Thoracic aorta (tissue), 2 donors: ENCODE measurements around the gene MISP. TPM values are rescaled to one million over a fixed set of nuclear protein-coding genes. Genes with fewer than 3 reads are reported as not detected.

ENCODE experiments used
- ATAC-seq: fragments of 150-250 bp; one replicate; pipeline ENCODE4 v1.8.0; 2017; ENCODE audit warnings: low read depth; ENCODE audit not compliant: insufficient number of reproducible peaks, low FRiP score
- DNase-seq: peaks from one replicate; pipeline ENCODE4 v3.0.0-alpha.2; 2020; ENCODE audit warnings: low spot score
- H3K27ac ChIP-seq, 2 donors: fragments of 200-600 bp; sonication (generic); 1 replicate in 1 of 2; 2 replicates in 1 of 2; pipeline ENCODE4 v1.5.1; 2016; ENCODE audit warnings: mild to moderate bottlenecking in 2 of 2, moderate library complexity in 2 of 2
- H3K27me3 ChIP-seq: fragments of 200-600 bp; sonication (generic); replicated peaks from 2 replicates; pipeline ENCODE4 v1.6.0; 2016; ENCODE audit warnings: mild to moderate bottlenecking; ENCODE audit not compliant: insufficient read depth
- H3K36me3 ChIP-seq: fragments of 200-600 bp; sonication (generic); one replicate; pipeline ENCODE4 v1.5.1; 2016
- H3K4me1 ChIP-seq, 2 donors: fragments of 200-600 bp; sonication (generic); 1 replicate in 1 of 2; 2 replicates in 1 of 2; pipeline versions ENCODE4 v1.5.1 to v1.6.0; 2016; ENCODE audit warnings: low read depth in 2 of 2, mild to moderate bottlenecking in 1 of 2; ENCODE audit not compliant: control insufficient read depth in 1 of 2
- H3K4me3 ChIP-seq: fragments of 200-600 bp; sonication (generic); 2 replicates; pipeline ENCODE4 v1.5.1; 2016; ENCODE audit warnings: mild to moderate bottlenecking
- H3K9me3 ChIP-seq: fragments of 200-600 bp; sonication (generic); 2 replicates; pipeline ENCODE4 v1.5.1; 2016
- total RNA-seq, 2 donors: library from RNA; depleted of rRNA; stranded (reverse); fragments of >200 nt; gene quantifications; one replicate each; pipeline versions ENCODE4 v1.1.0 to v1.2.3, GENCODE V29; 2016
- TF ChIP-seq, protein P1 (sequence below): fragments of 200-600 bp; sonication (generic); IDR thresholded peaks from one replicate; pipeline ENCODE4 v1.5.1; 2019; ENCODE audit warnings: antibody characterized with exemption

The MISP gene
- total RNA-seq, 2 donors from 2014 or later: 2.2 TPM; not detected in 1

DNA sequence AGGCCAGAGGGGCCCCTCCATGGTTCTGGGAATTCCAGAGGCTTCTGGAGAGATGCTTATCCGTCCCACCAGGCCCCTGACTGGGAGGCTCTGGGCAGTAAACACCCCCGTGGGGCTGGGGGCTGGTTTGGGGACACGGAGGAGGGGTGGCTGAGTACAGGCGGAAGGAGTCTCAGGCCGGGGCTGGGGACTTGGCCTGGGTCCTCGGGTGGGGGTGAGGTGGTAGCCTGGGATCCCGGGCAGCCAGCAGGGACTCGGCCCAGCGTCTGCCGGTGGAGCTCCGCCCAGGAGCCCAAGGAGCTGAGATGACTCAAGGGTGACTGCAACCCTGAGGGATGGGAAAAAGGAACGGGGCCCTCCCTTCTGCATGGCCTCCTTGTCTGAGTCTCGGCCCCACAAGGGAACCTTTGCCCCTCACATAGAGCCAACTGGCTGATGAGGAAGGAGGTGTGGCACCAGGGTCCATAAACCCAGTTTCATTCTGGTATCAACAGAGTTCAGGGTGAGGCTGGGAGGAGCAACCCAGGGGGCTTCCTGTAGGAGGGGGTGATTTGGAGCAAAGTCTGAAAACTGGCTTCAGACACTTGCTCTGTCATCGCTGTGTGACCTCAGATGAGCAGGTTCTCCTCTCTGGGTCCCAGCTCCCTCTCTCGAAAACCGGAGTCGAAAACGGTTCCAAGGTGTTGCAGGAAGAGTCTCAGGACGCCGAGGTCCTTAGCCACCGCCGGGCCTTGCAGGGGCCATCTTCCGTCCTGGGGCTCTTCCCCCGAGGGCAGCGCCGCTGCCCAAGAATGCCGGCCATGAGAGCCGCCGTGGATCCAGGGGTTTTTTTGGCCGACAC is 809 bp downstream of the MISP start:
- H3K9me3 ChIP-seq: peaks cover 7% of the 10 kb centered on the region
- no peak overlapping the region for H3K4me3 ChIP-seq
- no peaks in the 10 kb centered on the region for H3K4me1 ChIP-seq
- DNase-seq (no peak), ATAC-seq (no peak)
- TF ChIP-seq, protein P1, sequence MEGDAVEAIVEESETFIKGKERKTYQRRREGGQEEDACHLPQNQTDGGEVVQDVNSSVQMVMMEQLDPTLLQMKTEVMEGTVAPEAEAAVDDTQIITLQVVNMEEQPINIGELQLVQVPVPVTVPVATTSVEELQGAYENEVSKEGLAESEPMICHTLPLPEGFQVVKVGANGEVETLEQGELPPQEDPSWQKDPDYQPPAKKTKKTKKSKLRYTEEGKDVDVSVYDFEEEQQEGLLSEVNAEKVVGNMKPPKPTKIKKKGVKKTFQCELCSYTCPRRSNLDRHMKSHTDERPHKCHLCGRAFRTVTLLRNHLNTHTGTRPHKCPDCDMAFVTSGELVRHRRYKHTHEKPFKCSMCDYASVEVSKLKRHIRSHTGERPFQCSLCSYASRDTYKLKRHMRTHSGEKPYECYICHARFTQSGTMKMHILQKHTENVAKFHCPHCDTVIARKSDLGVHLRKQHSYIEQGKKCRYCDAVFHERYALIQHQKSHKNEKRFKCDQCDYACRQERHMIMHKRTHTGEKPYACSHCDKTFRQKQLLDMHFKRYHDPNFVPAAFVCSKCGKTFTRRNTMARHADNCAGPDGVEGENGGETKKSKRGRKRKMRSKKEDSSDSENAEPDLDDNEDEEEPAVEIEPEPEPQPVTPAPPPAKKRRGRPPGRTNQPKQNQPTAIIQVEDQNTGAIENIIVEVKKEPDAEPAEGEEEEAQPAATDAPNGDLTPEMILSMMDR: no peak
- H3K36me3 ChIP-seq: no peaks in the 10 kb centered on the region
- no peak overlapping the region for H3K27ac ChIP-seq
- no peaks in the 10 kb centered on the region for H3K27me3 ChIP-seq

DNA sequence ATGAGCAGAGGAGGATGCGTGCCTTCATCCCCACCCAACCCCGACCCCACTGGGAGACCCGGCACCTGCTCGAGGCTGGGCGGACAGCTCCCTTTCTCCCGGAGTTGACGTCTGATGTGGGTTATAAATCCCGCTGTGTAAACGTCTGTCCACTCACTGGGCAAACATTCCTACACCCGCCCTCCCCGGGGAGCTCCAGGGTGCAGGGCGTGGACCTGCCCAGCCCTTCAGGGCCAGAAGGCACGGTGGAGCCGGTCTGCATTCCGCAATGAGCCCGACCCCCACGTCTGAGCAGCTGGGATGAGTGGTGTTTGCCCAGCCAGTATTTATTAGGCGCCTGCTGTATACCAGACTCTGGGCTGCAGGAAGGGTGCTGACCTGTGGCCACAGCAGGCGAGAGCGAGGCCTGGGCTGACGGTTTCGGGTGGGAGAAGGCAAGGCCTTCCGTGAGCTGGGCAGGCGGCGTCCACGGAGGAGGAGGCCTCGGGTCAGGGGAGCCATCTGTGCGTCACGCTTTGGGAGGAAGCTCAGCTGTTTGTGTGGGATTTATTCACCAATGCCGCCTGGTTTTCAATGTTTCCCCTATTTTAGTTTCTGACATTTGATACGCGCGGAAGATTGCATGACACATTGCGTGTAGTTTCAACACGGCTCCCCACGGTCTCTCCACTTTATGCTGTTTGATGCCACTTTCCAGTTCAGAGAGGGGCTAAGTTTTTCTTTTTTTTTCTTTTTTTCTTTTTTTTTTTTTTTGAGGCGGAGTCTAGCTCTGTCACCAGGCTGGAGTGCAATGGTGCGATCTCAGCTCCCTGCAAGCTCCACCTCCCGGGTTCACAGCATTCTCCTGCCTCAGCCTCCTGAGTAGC is 2.0 kb downstream of the MISP start:
- Histone ChIP-seq H3K4me1 (no peaks in the 10 kb centered on the region), H3K36me3 (no peaks in the 10 kb centered on the region), H3K27ac (no peak overlapping the region), H3K9me3 (peaks cover under 1% of the 10 kb centered on the region), H3K4me3 (no peak overlapping the region), H3K27me3 (no peaks in the 10 kb centered on the region)
- TF ChIP-seq, protein P1: no peak
- ATAC-seq (no peak), DNase-seq (no peak)

DNA sequence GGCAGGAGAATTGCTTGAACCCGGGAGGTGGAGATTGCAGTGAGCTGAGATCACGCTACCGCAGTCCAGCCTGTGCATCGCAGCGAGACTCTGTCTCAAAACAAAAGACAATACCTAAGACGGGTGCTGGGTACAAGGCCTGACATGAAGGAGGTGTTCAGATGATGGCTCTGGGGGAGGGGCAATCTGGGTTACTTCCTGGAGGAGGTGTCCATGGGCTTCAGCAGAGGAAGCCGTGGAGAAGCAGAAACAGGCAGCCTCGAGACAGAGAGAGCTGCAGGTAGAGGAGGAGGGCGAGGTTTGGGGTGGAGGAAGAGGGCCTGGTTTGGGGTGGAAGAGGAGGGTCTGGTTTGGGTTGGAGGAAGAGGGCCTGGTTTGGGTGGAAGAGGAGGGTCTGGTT is 3.6 kb downstream of the MISP start:
- Histone ChIP-seq H3K4me1 (no peaks in the 10 kb centered on the region), H3K9me3 (peaks cover 9% of the 10 kb centered on the region), H3K36me3 (no peaks in the 10 kb centered on the region), H3K27me3 (no peaks in the 10 kb centered on the region), H3K27ac (no peak overlapping the region), H3K4me3 (no peak overlapping the region)
- ATAC-seq (no peak), DNase-seq (no peak)
- TF ChIP-seq, protein P1: no peak

DNA sequence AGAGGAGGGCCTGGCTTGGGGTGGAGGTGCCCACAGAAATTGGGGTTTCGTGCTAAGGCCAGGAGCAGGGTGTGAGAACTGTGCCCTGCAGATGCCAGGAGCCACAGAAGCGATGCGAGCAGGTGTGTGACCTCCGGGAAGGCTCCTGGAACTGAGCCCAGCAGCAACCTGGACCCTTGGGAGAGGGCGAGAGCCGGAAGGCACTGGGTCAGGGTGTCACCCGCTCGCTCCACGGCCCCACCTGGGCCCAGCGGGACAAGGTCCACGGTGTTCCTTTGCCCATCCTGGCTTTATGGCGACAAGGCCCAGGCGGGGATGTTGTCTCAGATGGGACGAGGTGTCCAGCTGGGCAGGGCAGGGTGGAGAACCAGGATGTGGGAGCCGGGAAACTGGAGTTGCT is 4.2 kb downstream of the MISP start:
- no peak for ATAC-seq
- H3K9me3 ChIP-seq: peaks cover 9% of the 10 kb centered on the region
- no peak overlapping the region for H3K4me3 ChIP-seq
- DNase-seq: no peak
- H3K36me3 ChIP-seq: no peaks in the 10 kb centered on the region
- H3K4me1 ChIP-seq: no peaks in the 10 kb centered on the region
- H3K27me3 ChIP-seq: no peaks in the 10 kb centered on the region
- H3K27ac ChIP-seq: no peak overlapping the region
- TF ChIP-seq, protein P1: no peak

DNA sequence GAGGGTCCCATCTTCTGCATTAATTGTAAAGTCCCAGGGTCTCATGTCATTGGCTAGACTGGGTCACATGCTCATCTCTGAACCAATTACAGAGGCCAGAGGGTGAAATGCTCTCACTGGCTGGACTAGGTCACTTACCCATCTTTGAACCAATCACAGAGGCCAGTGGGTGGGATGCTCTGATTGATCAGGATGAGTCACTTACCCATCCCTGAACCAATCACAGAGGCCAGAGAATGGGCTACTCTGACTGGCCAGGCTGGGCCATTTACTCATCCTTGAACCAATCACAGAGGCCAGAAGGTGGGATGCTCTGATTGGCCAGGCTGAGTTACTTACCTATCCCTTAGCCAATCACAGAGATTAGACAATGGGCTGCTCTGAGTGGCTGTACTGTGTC is 5.3 kb downstream of the MISP start:
- H3K27me3 ChIP-seq: no peaks in the 10 kb centered on the region
- H3K4me3 ChIP-seq: no peak overlapping the region
- no peak overlapping the region for H3K27ac ChIP-seq
- no peaks in the 10 kb centered on the region for H3K36me3 ChIP-seq
- TF ChIP-seq, protein P1: no peak
- DNase-seq (no peak), ATAC-seq (no peak)
- peaks cover 9% of the 10 kb centered on the region for H3K9me3 ChIP-seq
- no peaks in the 10 kb centered on the region for H3K4me1 ChIP-seq
